ENCODE data around the gene STX7.

The STX7 gene

GRCh38 chr6:132476688-132477087 lies 36.2 kb downstream of the STX7 start:
- DNase-seq (ENCODE audit: low spot score) = no peak

- no peak for DNase-seq (ENCODE audit: low spot score)
Observed at GRCh38 chr6:132475925-132476324, 37.0 kb downstream of the STX7 start.

- no peak for DNase-seq (ENCODE audit: low spot score)
Observed at GRCh38 chr6:132471787-132472186, 41.1 kb downstream of the STX7 start.

DNA sequence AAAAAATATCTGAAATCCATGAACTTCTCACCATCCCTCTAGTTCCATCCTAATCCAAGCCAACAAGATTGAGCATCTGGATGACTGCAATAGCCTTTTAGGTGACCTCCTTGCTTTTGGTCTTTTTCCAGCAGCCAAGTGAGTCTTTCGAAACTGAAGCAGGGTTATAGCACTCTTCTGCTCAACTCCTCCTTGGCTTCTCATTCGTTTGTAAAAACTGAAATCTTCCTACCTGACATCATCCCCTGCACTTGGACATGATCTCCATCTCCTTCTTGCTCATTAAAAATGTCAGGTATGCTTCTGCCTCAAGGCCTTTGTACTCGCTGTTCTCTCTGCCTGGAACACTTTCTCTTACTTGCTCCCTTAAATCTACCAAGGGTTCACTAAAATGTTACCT lies 46.0 kb downstream of the STX7 start:
- no peak for DNase-seq (ENCODE audit: low spot score)

GRCh38 chr6:132465530-132466485 lies 47.1 kb downstream of the STX7 start:
- DNase-seq (ENCODE audit: low spot score) = peak; percentile 3

DNA sequence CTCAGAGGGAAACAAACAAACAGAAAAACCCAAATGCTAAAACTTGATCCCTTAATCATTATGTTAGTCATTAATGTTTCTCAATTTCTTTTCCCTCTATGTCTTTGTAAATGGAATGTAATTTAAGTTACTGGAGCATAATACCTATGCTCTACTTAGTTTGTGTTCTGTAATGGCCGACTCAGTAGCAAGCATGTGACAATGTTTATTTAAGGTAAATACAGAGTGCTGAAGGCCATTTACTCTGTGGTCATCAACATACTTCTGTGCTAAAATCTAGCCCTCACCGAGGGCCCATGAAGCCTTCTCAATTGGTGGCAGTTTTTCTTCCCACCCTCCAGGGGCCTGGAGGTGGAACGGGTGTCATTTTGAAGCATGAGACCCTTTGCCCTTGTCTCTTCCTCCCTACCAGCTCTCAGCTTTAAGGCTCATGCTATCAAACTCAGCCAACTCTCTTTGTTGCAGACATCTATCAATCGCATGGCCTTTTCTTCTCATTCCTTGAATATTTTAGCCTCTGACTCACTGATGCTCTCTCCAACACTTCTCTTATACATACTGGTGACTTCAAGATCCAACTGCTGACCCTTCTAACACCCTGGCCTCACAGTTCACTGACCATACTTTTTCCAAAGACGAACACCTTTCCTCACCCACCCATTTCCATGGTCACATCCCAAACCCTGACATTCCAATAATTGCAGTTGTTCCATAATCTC lies 48.2 kb downstream of the STX7 start:
- DNase-seq (ENCODE audit: low spot score) = no peak

- no peak for DNase-seq (ENCODE audit: low spot score)
Observed at GRCh38 chr6:132461958-132462357, 51.0 kb downstream of the STX7 start.

DNA sequence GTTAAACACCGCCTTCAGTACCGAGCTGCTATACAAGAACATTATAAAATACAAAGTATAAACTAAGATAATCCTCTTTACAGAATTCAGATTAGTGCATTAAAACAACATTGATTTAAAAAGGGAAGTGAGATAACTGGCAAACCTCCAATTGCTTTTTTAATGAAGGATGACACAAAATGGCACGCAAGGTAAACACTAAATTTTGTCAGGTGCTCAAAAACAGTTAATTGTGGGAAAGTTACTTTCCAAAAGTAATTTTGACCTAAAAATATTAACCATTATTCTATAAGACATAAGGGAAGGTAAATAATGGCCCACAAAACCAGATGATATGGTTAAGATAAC lies 53.3 kb downstream of the STX7 start:
- DNase-seq (ENCODE audit: low spot score) = no peak

DNA sequence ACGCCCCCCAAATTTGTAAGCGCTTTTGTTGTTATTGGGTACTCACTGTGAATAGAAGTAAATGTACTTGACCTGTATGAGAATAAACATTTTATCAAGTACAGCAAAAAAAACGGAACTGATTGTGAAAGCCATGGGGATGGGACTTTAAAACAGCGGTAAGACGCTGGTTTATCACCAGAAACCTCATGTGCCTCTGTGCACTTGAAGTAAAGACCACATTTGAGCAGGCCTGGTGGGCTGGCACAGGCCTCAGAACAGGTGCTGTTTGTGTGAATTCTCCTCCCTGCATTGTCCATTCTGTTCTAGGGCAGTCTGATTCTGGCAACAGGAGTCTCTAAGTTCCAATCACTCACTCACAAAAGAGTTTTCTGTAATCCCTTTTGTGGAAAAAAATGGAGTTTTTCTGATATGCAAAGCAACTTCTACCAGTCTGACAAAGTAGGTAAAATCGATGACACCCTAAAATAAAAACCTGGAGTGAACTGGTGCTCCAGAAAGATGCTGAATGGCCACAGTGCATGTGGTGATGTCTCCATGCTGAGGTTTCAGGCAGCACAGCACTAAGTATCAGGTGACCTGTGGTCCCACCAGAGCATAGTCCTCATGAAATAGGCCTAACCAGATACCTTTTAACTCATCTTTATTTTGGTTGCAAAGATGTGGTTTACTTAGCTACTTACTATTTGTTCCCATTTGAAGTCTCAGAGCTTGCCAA lies 53.9 kb downstream of the STX7 start:
- no peak for DNase-seq (ENCODE audit: low spot score)

- no peak for DNase-seq (ENCODE audit: low spot score)
Observed at GRCh38 chr6:132456700-132457143, 56.2 kb downstream of the STX7 start.

- no peak for DNase-seq (ENCODE audit: low spot score)
Observed at GRCh38 chr6:132446855-132447241, 66.1 kb downstream of the STX7 start.

DNA sequence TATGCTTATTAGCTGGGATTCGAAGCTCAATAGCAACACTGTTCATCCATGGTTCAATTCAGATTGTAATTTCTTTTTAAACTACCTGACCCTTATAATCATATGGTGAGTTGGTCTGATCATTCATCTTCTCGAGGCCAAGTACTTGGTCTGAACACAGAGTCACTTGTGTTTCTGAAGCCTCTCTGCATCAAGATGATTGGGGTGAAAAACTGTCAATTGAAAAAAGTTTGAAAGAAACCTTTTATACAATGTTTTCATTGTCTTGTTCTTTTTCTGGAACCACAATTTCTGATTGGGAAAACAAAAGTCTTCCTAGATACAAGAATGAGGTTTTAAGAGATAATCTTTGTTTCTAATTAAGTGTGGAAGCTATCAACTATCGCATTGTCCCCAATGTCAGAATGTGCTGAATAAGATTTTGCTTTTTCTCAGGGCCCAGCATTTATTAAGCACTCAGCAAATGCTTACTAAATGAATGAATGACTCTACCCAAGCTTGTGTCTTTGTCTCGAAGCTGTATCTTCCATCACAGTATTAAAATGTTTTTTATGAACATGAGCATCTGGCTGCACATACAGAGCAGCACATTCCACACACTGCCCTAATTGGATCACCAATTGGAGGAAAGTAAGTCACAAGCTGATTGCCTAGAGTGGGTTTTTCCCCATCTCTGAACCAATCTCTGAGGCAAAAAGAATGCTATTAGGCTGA lies 66.6 kb downstream of the STX7 start:
- DNase-seq (ENCODE audit: low spot score) = no peak

DNA sequence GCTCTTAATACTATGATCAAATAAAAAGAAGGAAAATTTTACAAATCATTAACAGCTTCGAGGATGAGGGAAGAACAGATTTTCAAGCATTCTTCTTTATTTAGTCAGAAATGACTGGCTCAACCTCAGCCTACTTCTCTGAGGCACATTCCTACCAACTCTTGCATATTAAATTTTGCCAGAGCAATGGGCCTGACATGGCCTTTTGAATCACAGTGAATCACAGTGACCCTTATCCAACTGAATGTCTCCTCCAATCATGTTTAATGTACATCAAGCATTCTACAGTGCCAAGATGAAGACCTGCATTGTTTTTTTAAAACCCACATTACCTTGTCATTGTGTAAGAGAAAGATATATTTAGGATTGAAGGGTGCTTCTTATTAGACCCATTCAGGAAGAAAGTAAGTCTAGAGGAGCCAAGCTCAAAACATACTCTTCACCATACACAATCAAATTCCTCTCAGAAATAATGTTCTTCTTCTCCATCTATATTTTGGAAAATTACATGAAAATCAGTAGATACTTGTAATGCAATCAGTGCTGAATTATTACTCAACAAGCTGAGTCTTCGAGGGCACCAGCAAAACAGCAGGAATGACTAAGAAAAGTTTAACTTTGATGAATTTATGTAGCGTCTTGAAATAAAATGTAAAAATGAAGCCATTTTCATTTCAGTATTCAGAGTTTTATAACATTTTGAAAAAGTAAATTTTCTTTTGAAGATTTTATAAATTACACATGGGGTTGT lies 67.5 kb downstream of the STX7 start:
- no peak for DNase-seq (ENCODE audit: low spot score)

DNA sequence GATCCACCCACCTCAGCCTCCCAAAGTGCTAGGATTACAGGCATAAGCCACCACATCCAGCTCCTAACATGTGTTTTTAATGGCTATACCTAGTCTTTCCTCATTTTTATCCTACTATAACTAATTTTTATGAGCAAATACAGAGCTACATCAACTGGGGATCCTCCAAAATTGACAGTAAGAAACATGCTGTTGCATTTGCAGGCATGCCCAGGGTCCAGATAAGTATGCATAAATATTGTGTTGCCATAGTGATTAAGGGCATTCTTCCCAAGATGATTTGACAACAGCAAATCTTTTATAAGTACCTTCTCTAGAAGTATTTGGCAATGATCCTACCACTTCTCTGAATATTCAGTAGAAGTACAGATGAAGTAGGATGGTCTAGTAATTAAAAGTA lies 69.7 kb downstream of the STX7 start:
- DNase-seq (ENCODE audit: low spot score) = no peak

- DNase-seq (ENCODE audit: low spot score) = no peak
Observed at GRCh38 chr6:132430110-132430509, 82.8 kb downstream of the STX7 start.

DNA sequence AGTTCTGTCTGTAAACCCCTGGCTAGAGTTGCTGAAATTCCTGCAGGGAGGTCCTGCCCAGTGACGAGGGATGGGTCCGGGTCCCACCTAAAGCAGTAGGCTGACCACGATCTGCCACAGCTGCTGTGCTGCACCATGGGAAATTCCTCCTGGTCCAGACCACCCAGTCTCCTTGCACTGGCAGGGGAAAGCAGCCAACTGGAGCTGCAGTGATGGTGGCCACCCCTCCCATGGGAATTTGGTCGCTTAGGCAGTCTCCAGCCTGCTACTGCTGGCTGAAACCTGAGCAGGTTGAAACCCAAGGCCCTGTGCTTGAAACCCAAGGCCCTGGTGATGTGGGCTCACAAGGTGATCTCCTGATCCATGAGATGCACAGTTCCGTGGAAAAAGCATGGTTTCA lies 87.7 kb downstream of the STX7 start:
- DNase-seq (ENCODE audit: low spot score) = no peak

DNA sequence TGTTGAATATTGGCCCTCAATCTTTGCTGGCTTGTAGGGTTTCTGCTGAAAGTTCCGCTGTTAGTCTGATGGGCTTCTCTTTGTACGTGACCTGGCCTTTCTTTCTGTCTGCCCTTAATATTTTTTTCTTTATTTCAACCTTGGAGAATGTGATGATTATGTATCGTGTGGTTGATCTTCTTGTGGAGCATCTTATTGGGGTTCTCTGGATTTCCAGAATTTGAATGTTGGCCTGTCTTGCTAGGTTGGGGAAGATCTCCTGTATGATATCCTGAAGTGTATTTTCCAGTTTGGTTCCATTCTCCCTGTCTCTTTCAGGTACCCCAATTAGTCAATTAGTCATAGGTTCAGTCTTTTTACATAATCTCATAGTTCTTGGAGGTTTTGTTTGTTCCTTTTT lies 89.1 kb downstream of the STX7 start:
- DNase-seq (ENCODE audit: low spot score) = no peak

DNA sequence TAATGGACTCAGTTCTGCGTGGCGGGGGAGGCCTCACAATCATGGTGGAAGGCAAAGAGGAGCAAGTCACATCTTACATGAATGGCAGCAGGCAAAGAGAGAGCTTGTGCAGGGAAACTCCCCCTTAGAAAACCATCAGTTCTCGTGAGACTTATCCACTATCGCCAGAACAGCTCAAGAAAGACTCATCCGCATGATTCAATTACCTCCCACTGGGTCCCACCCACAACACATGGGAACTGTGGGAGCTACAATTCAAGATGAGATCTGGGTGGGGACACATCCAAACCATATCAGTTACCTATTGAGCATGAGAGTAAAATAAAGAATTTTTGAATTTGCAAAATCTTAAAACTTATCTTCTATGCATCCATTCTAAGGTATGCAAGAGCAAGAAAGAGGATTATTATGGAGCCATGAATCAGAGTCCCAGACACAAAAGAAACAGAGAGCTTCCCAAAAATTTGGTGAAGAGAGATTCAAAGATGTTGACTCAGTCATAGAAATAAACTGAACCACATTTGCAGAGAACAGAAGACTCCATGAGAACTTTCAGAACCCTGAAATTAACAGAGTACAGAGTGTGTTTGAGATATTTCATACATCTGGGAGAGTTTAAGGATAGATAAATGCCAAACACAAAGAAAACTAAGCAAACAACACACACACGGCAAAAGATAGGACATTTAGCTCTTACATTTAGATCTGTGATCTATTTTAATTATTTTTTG lies 94.5 kb downstream of the STX7 start:
- DNase-seq (ENCODE audit: low spot score) = no peak

DNA sequence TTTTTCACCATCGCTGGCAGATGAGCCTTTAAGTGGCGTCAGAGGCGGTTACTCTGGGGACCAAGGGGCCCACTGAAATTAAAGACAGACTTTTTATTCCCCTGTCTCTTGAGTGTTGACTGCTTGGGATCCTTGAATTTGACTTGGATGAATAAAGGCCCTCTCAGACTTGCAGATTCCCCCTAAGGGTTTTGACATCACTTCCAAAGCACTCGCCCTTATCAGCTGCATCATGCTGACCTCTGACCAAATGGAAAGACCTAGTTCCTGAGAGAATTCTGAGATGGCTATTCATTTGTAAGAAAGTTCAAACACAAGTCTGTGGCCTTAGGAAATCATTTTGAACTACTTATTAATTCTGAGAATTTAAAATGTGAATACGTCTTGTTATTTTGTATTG lies 98.2 kb downstream of the STX7 start:
- no peak for DNase-seq (ENCODE audit: low spot score)

GRCh38 chr6:132414322-132414721 lies 98.6 kb downstream of the STX7 start:
- no peak for DNase-seq (ENCODE audit: low spot score)

DNA sequence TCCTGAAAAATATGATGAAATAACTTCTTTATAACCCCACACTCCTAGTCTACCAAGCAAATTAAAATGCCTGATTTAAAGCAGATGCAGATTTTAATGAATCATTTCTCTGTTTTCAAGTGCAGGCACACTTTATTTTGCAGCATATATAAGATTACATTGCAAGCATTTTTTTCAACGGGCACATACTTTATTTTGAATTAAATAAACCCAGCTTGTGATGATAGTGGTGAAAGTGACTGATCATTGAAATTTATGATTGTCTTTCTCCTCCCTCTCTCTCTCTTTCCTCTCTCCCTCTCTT lies 99.5 kb downstream of the STX7 start:
- DNase-seq (ENCODE audit: low spot score) = no peak
